CD4-positive, alpha-beta T cell treated with Interleukin-15 for 4 hours (primary cell): ENCODE results near the gene FHOD3.

Source experiments
- DNase-seq: peaks from one replicate; pipeline ENCODE4 v3.0.0-alpha.2; 2020; ENCODE audit warnings: low spot score

Gene FHOD3

GRCh38 chr18:36522509-36522908 lies 225.0 kb downstream of the FHOD3 start:
- DNase-seq = no peak

DNA sequence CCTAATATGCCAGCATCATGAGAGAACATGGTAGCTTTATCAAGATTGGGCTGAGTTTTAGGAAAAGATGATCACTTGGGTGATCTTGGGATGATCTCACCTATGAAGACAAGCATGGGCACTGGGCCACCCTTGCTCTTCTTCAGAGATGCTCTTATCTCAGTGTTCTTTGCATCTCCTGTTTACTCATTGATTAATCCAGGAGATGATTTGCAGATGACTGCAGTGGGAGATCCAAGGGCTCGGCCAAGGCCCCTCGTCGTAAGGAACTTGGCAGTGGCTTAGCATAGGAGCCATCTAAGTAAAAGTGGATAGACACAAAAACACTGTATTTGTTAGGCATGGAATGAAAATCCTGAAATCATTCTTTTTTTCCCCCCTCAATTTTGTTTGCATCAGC lies 228.4 kb downstream of the FHOD3 start:
- no peak for DNase-seq

GRCh38 chr18:36526611-36527010 lies 229.1 kb downstream of the FHOD3 start:
- DNase-seq = no peak

GRCh38 chr18:36527051-36527450 lies 229.5 kb downstream of the FHOD3 start:
- no peak for DNase-seq

GRCh38 chr18:36527740-36528455 lies 230.4 kb downstream of the FHOD3 start:
- no peak for DNase-seq

DNA sequence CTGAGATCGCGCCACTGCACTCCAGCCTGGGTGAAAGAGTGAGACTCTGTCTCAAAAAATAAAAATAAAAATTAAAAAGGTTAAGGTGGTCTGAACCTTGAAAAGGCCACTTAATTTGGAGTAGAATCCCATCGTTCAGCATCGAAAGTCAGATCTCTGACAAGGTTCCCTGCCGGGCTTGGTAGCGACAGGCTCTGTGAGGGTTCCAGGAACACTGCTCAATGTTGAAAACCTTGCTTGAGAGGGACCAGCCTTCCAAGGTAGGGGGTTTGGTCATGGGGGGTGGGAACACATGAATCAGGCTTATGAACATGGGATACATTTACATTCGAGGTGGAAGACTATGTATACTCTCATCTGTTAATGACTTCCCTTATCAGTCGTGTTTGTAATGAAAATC lies 232.2 kb downstream of the FHOD3 start:
- no peak for DNase-seq

GRCh38 chr18:36530676-36531405 lies 233.3 kb downstream of the FHOD3 start:
- no peak for DNase-seq

DNA sequence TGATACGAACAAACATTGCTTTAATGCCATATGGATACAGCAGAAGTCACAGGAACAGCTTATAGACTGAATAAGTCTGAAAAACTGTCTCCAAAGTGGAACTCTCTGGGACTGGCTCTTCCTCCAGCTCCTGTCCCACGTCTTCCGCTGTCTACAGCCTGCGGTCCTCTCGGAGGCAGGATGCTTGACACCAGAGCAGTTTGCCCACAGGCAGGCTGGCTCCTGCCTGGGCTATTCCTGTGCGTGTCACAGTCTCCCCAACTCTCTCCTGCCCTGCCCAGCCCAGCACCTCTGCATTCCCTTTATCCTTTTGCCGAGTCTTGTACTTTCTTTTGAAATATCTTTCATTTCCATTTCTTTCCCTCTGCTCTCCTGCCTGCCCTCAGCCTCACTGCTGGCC lies 234.1 kb downstream of the FHOD3 start:
- DNase-seq = no peak

DNA sequence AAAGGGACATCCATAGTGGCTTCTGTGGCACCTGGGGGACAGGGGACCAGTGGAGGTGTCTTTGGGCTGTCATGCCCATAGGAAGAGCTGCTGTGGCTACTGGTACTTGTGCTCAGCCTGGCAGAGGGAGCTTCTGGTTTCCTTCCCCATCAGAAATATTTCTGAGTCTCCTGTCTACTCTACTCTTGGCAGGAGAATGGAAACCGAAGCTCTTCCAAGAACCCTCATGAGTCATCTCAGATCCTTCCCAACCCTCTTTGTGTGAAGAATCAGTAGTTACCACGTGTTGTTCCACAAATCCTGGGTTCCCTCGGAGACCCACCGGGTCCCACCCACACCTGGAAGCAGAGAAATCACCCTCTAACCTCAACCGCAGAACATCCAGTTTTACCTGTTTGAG lies 234.9 kb downstream of the FHOD3 start:
- DNase-seq = no peak

- no peak for DNase-seq
Observed at GRCh38 chr18:36532815-36533214, 235.3 kb downstream of the FHOD3 start.

DNA sequence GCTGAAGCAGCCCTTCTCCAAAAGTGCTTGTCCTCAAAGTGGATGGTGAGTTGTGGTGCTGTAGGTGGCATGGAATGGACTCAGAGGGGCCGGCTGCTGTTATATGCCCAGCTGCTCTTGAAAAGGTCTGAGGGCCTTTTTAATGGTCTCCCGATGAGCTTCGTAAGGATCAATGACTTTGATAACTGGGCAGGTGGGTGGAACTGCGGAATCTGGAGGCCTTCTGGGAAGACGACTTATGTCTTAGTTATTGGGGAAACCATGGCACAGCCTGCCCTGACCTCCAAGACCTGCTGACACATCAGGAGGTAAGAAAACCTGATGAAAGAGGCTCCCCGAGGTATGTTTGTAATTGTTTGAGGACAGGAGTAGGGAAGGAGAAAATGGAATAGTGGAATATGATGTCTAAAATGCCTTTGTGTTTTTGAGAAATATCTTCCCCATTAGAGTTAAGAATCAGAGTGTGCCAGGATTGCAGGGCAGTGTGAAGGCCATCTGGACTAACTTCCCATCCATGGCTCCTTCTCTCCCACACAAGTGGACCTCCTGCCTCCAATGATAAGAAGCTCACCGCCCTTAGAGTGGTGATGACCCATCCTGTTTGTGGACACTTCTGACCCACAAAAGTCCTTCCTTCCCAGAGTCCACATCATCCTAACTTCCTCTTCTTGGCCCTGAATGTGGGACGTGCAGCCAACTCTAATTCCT lies 236.1 kb downstream of the FHOD3 start:
- DNase-seq = no peak

GRCh38 chr18:36534154-36534688 lies 236.7 kb downstream of the FHOD3 start:
- DNase-seq = no peak

GRCh38 chr18:36535202-36535935 lies 237.9 kb downstream of the FHOD3 start:
- DNase-seq = no peak

- no peak for DNase-seq
Observed at GRCh38 chr18:36536426-36536825, 238.9 kb downstream of the FHOD3 start.

- DNase-seq = no peak
Observed at GRCh38 chr18:36537289-36537688, 239.8 kb downstream of the FHOD3 start.

DNA sequence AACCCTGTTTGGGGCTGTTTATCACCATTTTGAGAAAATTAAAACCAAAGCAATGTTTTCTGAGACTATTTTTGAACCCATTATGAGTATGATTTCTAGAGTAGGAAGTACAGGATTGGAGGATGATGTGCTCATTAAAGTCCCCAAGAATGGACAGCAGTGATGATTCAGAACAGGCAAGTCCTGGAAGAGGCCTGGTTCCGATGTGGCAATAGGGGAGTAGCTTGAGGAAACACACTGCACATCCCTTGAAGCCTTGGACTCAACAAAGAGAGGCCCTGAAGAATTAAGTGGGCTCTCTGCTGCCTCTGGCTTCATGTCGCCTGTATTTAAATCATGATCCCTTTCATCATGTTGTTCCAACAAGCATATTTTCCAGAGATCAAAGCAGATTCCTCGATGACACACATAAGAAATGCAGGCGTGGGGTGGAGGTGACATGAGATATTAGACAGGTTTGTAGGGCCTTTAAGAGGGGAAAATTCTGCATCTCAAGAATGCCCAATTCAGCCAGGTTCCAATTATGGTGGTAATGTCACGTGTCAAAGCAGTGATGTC lies 242.2 kb downstream of the FHOD3 start:
- no peak for DNase-seq

GRCh38 chr18:36543030-36543429 lies 245.5 kb downstream of the FHOD3 start:
- no peak for DNase-seq

DNA sequence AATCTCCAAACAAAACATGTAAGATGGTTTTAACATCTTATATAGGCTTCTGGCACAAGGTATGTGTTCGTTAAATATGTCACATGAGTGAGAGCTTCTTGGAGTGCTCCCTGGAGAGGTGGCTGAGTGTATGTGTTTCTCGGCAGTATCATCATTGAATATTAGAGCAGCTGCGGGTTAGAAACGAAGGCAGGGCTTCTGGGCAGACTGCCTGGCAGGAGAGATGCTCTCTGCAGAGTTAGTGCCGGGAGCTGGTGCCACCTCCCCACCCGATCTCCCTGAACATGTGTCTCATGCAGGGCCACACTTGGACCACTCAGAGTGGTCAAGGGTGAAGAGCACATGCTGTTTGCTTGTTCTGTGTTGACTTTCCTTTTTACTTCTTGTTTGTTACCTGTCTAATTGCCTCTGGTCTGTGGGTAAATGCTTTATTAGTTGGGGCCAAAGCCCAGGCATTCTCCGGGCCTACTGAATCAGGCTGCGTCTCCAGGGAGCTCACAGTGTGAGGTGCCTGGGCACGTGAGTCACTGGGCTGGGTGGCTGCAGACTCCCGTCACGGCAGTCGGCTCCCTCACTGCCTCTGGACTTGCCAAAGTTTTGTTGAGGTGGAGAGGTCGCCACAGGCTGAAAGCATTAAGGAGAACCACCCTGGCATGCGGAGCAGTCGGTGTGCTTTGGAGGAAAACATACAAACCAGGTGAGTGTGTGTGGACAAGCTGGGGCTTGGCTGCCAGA lies 246.6 kb downstream of the FHOD3 start:
- DNase-seq = no peak

DNA sequence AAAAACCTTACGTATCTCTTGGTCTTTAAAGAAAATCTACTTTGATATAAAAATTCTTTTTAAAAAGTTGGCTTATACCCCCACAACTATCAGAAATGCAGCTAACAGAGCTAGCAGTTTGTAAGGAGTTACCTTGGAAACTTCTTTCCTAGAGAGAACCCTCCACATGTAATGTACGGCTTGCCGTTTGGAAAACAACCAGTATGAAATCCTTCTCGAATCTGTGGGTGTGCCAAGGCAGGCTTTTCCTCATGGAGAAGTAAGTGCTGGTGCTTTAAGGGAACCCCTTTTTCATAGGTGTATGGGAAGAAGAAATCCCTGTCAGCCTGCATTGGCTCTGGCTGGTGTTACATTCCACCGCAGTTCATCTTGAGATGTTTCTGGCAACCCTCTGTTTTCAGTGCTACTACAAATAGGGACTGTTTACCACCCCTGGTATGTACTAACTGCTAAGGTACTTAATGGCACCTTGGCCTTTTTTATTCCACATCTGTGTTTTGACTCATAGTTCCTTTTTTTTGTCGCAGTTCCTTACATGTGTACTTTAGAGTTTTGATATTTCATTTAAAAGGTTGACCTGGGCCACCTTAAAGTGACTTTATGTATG lies 248.4 kb downstream of the FHOD3 start:
- DNase-seq = no peak

DNA sequence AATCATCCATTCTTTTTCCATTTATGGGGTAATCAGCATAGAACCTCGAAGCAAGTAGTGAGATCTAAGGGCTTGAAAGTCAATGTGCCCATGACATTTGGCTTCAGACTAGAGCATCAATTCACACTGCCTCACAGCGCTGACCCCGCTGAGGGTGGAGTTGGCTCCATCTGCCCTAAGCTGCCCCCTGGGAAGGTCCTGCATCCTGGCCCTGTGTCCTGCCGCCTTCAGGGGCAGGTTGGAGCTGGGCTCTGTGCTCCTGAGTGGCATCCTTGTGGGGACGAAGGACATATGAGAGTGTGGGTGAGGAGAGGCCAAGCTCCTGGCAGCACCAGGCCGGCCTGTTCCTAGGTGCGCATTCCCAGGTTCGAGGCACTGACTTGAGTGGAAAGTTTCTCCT lies 249.4 kb downstream of the FHOD3 start:
- no peak for DNase-seq

DNA sequence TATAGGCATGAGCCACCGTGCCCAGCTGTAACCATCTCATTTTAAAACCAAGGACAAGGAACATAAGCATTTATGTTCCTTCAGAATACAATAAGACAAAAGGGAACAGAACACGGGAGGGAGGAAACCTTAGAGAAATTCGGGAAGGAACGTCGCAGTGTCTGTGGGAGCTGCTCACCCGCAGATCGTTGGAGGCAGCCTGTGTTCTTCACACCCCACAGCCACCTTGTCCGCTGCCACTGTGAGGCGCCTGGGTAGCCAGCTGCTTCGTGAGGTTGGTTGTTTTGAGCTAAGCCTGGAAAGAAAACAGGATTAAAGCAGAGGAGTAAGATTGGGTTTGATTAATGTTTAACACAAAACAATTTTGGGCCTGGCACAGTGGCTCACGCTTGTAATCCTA lies 250.0 kb downstream of the FHOD3 start:
- DNase-seq = no peak
